Mesenchymal stem cell (in vitro differentiated cells and primary cell): ENCODE results near the gene TENT5A.

Experiments
- DNase-seq: peaks from one replicate; pipeline ENCODE4 v3.0.0-alpha.2; 2013
- H2AFZ ChIP-seq: one replicate; pipeline ENCODE4 v1.6.1; 2013; ENCODE audit warnings: low read depth, mild to moderate bottlenecking, control low read depth, inconsistent platforms, low read length, moderate library complexity
- H2AK5ac ChIP-seq: 2 replicates; pipeline ENCODE4 v1.6.1; 2013; ENCODE audit warnings: low read length, moderate library complexity, mild to moderate bottlenecking, inconsistent platforms; ENCODE audit not compliant: severe bottlenecking
- H2BK120ac ChIP-seq: one replicate; pipeline ENCODE4 v1.6.1; 2013; ENCODE audit warnings: low read depth, mild to moderate bottlenecking, inconsistent platforms, low read length, moderate library complexity
- H2BK12ac ChIP-seq, 2 experiments: one replicate each; pipeline ENCODE4 v1.6.1; 2013; ENCODE audit warnings: inconsistent platforms in 2 of 2, low read length in 2 of 2, mild to moderate bottlenecking in 2 of 2, moderate library complexity in 2 of 2, control low read depth in 1 of 2
- H2BK15ac ChIP-seq: one replicate; pipeline ENCODE4 v1.6.1; 2013; ENCODE audit warnings: mild to moderate bottlenecking, low read depth, inconsistent platforms; ENCODE audit not compliant: poor library complexity, severe bottlenecking
- H2BK5ac ChIP-seq: 2 replicates; pipeline ENCODE4 v1.6.1; 2013; ENCODE audit warnings: low read depth, mild to moderate bottlenecking, low read length, control low read depth, inconsistent platforms; ENCODE audit not compliant: poor library complexity, severe bottlenecking
- H3K14ac ChIP-seq, 2 experiments: one replicate each; pipeline ENCODE4 v1.6.1; 2013; ENCODE audit warnings: inconsistent platforms in 2 of 2, low read length in 2 of 2, control low read depth in 1 of 2, mild to moderate bottlenecking in 1 of 2, moderate library complexity in 1 of 2
- H3K18ac ChIP-seq, 2 experiments: one replicate each; pipeline ENCODE4 v1.6.1; 2013; ENCODE audit warnings: inconsistent platforms in 2 of 2, low read length in 2 of 2, control low read depth in 1 of 2, low read depth in 1 of 2, mild to moderate bottlenecking in 1 of 2
- H3K23ac ChIP-seq, 2 experiments: one replicate each; pipeline ENCODE4 v1.6.1; 2013; ENCODE audit warnings: inconsistent platforms in 2 of 2, low read length in 2 of 2, mild to moderate bottlenecking in 2 of 2, moderate library complexity in 2 of 2, control low read depth in 1 of 2
- H3K27ac ChIP-seq: 2 replicates; pipeline ENCODE4 v1.5.1; 2013; ENCODE audit warnings: mild to moderate bottlenecking, moderate library complexity, low read length, control low read depth, inconsistent platforms; ENCODE audit not compliant: poor library complexity, severe bottlenecking
- H3K27me3 ChIP-seq, 2 experiments: 2 replicates each; pipeline versions ENCODE4 v1.6.1 to v1.7.0; 2013; ENCODE audit warnings: low read length in 2 of 2, mild to moderate bottlenecking in 2 of 2, moderate library complexity in 2 of 2, control low read depth in 1 of 2, inconsistent platforms in 1 of 2; ENCODE audit not compliant: control insufficient read depth in 1 of 2, insufficient read depth in 1 of 2
- H3K36me3 ChIP-seq, 2 experiments: 2 replicates each; pipeline versions ENCODE4 v1.6.1 to v1.7.0; 2013; ENCODE audit warnings: low read length in 2 of 2, control low read depth in 1 of 2, inconsistent platforms in 1 of 2, low read depth in 1 of 2, mild to moderate bottlenecking in 1 of 2; ENCODE audit not compliant: insufficient read depth in 2 of 2, control insufficient read depth in 1 of 2
- H3K4ac ChIP-seq, 2 experiments: one replicate each; pipeline ENCODE4 v1.6.1; 2013; ENCODE audit warnings: inconsistent platforms in 2 of 2, low read length in 2 of 2, mild to moderate bottlenecking in 2 of 2, moderate library complexity in 2 of 2, control low read depth in 1 of 2, low read depth in 1 of 2
- H3K4me1 ChIP-seq: 2 replicates; pipeline ENCODE4 v1.6.1; 2013; ENCODE audit warnings: low read depth, low read length, control low read depth; ENCODE audit not compliant: control insufficient read depth, insufficient read depth
- H3K4me2 ChIP-seq: 2 replicates; pipeline ENCODE4 v1.6.1; 2013; ENCODE audit warnings: low read length, mild to moderate bottlenecking, inconsistent platforms; ENCODE audit not compliant: poor library complexity, severe bottlenecking
- H3K4me3 ChIP-seq, 2 experiments: 2 replicates each; pipeline versions ENCODE4 v1.5.1 to v1.7.0; 2013; ENCODE audit warnings: low read length in 2 of 2, mild to moderate bottlenecking in 2 of 2, control low read depth in 1 of 2, low read depth in 1 of 2; ENCODE audit not compliant: insufficient read depth in 1 of 2
- H3K79me1 ChIP-seq: replicated peaks from 2 replicates; pipeline ENCODE4 v1.6.1; 2013; ENCODE audit warnings: mild to moderate bottlenecking, control low read depth, low read length, inconsistent platforms; ENCODE audit not compliant: poor library complexity, severe bottlenecking
- H3K9ac ChIP-seq: 2 replicates; pipeline ENCODE4 v1.7.0; 2013; ENCODE audit warnings: mild to moderate bottlenecking, low read length, moderate library complexity
- H3K9me3 ChIP-seq: 2 replicates; pipeline ENCODE4 v1.7.0; 2013; ENCODE audit warnings: mild to moderate bottlenecking, low read length; ENCODE audit not compliant: control insufficient read depth
- H4K8ac ChIP-seq: one replicate; pipeline ENCODE4 v1.6.1; 2013; ENCODE audit warnings: inconsistent platforms, mild to moderate bottlenecking, low read length, moderate library complexity
- H4K91ac ChIP-seq: one replicate; pipeline ENCODE4 v1.6.1; 2013; ENCODE audit warnings: mild to moderate bottlenecking, low read length, inconsistent platforms
- WGBS: methylation state at CpG from one replicate; pipeline ENCODE4 v1.1.7; 2013; ENCODE audit warnings: mixed read lengths; 5-methylcytosine and 5-hydroxymethylcytosine counted together

Gene TENT5A

DNA sequence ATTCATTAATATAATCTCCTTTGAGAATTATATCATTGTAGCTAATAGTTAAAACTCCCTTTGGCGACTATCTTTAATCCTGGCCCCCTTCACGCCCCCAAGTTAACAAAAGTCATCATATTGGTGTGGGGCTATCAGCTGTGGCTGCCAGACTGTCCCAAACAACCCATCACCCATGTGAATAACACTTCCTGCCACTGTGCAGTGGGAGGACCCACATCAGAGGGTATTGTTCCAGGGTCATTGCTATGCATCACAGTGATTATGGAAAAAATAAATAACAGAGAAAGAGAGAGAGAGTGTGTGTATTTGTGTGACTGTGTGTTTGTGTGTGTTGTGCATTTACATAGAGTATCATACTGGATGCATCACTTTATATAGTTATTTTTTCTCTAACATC lies 39.3 kb upstream of the TENT5A start:
- Histone ChIP-seq H3K79me1 (no peaks in the 10 kb centered on the region), H4K91ac (no peak overlapping the region), H3K36me3 (no peaks in the 10 kb centered on the region), H2BK15ac (no peak overlapping the region), H3K18ac (no peak overlapping the region), H3K9ac (no peak overlapping the region), H2BK12ac (no peak overlapping the region), H4K8ac (no peak overlapping the region), H2AK5ac (no peak overlapping the region), H3K4me3 (no peak overlapping the region), H3K14ac (no peak overlapping the region), H3K23ac (no peak overlapping the region), H3K4ac (no peak overlapping the region), H3K4me1 (no peaks in the 10 kb centered on the region), H3K4me2 (no peak overlapping the region), H2BK120ac (no peak overlapping the region), H3K27ac (no peak overlapping the region), H2BK5ac (no peak overlapping the region), H3K9me3 (no peaks in the 10 kb centered on the region), H3K27me3 (no peaks in the 10 kb centered on the region), H2AFZ (no peak overlapping the region)
- no peak for DNase-seq
- WGBS: 86% methylated on average over 2 of the region's 2 CpGs

DNA sequence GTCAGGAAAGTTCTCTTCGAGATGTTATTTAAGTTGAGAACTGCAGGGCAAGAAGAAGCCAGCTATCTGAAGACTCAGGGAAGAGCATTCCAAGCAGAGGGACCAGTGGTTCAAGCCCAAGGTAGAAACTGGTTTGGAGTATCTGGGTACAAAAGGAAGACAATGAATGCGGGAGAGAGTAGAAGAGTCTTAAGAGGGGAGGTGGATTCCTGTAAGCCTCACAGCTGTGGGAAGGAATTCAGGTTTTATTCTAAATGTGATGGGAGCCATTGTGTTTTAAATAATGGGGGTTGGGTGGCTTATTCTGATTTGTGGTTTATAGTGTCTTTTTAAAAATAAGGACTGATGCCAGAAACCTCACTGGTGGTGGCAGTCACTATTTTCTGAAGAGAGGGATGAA lies 37.6 kb upstream of the TENT5A start:
- H2BK12ac ChIP-seq: no peak overlapping the region
- H3K27ac ChIP-seq: no peak overlapping the region
- no peak overlapping the region for H3K4me2 ChIP-seq
- no peak overlapping the region for H3K4me3 ChIP-seq
- no peak overlapping the region for H2AFZ ChIP-seq
- no peaks in the 10 kb centered on the region for H3K79me1 ChIP-seq
- no peak overlapping the region for H3K14ac ChIP-seq
- H3K9ac ChIP-seq: no peak overlapping the region
- no peak for DNase-seq
- WGBS: 97% methylated on average over 2 of the region's 2 CpGs
- no peaks in the 10 kb centered on the region for H3K4me1 ChIP-seq
- H2BK15ac ChIP-seq: no peak overlapping the region
- no peaks in the 10 kb centered on the region for H3K36me3 ChIP-seq
- H2BK120ac ChIP-seq: no peak overlapping the region
- no peaks in the 10 kb centered on the region for H3K9me3 ChIP-seq
- no peak overlapping the region for H3K23ac ChIP-seq
- H4K8ac ChIP-seq: no peak overlapping the region
- H2BK5ac ChIP-seq: no peak overlapping the region
- H2AK5ac ChIP-seq: no peak overlapping the region
- no peak overlapping the region for H3K18ac ChIP-seq
- H3K27me3 ChIP-seq: no peaks in the 10 kb centered on the region
- no peak overlapping the region for H4K91ac ChIP-seq
- no peak overlapping the region for H3K4ac ChIP-seq

DNA sequence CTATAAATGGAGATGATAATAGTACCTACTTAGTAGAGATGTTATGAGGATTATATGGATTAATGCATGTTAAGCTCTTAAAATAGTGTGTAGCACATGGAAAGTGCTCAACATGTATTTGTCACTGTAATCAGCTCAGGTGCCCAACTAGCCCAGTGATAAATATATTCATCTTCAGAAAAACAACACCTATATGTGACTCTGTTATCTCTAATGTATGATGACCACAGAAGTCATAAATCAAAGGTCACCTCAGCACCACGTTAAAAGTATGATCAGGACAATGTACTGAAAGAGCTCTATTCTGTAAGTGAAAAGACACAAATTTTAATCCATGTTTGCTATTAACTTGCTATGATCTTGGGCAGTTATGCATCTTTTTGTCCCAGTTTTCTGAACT lies 36.8 kb upstream of the TENT5A start:
- Histone ChIP-seq H2BK5ac (no peak overlapping the region), H2AK5ac (no peak overlapping the region), H3K4me3 (no peak overlapping the region), H3K4ac (no peak overlapping the region), H4K8ac (no peak overlapping the region), H3K14ac (no peak overlapping the region), H3K27ac (no peak overlapping the region), H3K18ac (no peak overlapping the region), H3K79me1 (no peaks in the 10 kb centered on the region), H3K4me2 (no peak overlapping the region), H3K36me3 (no peaks in the 10 kb centered on the region), H3K23ac (no peak overlapping the region), H2AFZ (no peak overlapping the region), H3K4me1 (no peaks in the 10 kb centered on the region), H2BK120ac (no peak overlapping the region), H3K9me3 (no peaks in the 10 kb centered on the region), H2BK12ac (no peak overlapping the region), H4K91ac (no peak overlapping the region), H3K27me3 (no peaks in the 10 kb centered on the region), H2BK15ac (no peak overlapping the region), H3K9ac (no peak overlapping the region)
- no peak for DNase-seq
- WGBS: no CpG with 5 or more reads among the region's 1 CpG

DNA sequence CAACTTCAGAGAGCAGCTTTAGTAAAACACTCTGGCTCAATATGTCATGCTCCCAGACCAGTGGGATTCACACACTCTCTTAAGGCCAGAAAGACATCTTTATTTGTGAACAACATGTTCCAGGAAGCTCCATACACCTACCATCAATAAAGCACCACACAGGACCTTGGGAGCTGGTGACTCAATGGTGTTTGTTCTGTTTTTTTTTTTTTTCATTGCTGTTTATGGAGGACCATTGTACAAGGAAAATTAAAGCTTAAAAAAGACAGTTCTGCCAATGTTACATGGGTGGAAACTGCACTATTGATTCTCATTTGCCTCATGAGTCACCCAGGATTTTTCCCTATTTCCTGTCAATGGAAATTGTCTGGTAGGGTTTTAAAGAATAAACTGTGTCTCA lies 36.3 kb upstream of the TENT5A start:
- Histone ChIP-seq H3K27me3 (no peaks in the 10 kb centered on the region), H2BK5ac (no peak overlapping the region), H2AK5ac (no peak overlapping the region), H3K14ac (no peak overlapping the region), H2BK12ac (no peak overlapping the region), H2AFZ (no peak overlapping the region), H3K9me3 (no peaks in the 10 kb centered on the region), H2BK15ac (no peak overlapping the region), H4K91ac (no peak overlapping the region), H2BK120ac (no peak overlapping the region), H3K79me1 (no peaks in the 10 kb centered on the region), H3K18ac (peak overlapping the region in 1 of 2 experiments; percentile 2), H4K8ac (peak overlapping the region; percentile 45), H3K9ac (no peak overlapping the region), H3K36me3 (no peaks in the 10 kb centered on the region), H3K27ac (no peak overlapping the region), H3K4me1 (no peaks in the 10 kb centered on the region), H3K23ac (no peak overlapping the region), H3K4ac (no peak overlapping the region), H3K4me3 (no peak overlapping the region), H3K4me2 (no peak overlapping the region)
- peak; percentile 42 for DNase-seq
